GM18520 (cell line): ENCODE results near the gene CFAP47.
"Not testable (repeated sequence)": the region's sequence is repeated elsewhere in the genome, so short reads cannot be mapped to it uniquely, and the experiment has no call there.

ENCODE experiments used
- ATAC-seq: cut with Tn5 transposase; IDR thresholded peaks from one replicate; pipeline ENCODE4 v1.9.1; 2021; ENCODE audit not compliant: unreplicated experiment

The CFAP47 gene, protein sequence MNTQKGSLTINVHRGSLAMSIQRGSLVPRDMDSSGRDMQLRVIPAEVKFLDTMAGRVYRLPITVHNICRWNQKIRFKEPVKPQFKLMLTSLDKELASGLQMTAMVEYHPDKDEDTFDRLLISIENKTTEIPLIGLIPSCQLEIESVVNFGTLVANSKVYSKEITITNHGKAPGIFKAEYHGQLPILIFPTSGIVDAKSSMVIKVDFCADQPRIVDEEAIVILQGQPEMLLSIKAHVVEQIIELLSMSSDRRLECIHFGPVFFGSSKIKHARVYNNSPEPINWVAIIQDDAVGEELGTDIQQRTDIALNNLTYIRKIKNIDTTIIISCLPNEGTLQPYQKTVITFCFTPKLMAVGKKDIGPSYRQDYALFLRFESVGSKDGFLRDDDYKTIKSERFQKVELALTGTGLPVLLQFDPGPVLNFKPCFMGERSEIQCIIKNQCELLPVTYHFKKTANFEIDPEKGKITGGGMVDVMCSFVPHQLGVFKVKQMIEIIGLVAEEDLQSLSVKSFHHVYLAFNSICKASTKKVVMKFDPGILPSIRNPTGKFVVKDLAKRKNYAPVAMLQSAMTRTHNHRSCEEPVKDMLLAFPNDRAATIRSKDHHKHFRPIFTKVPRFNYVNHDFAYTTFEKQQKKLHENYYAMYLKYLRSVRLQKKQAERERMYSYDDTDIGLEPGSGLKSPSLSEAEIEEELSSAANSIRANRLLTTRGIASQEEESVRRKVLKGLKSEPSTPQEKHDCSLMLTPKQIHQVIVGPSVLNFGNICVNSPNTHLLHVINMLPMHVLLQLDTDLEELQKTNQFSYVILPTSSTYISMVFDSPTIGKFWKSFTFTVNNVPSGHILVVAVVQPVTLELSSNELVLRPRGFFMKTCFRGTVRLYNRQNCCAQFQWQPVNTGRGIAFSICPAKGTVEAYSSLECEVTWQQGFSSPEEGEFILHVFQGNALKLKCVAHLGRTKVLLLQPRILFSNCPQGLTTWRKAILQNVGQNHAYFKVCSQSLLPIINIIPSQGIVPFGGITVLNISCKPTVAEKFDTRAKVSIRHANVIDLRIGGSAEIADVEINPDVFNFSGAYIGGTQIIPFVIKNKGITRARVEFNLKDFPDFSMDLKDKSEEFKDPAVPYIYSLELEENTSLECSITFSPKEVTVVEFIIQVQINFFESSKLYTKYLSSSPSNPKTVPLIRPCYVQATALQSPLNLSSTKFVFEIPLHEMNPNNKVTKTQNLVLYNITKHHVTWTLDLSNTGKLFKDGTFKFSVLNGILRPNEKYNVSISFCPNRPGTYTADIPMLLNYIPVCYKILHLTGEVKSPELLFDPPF (N-terminal part only)

DNA sequence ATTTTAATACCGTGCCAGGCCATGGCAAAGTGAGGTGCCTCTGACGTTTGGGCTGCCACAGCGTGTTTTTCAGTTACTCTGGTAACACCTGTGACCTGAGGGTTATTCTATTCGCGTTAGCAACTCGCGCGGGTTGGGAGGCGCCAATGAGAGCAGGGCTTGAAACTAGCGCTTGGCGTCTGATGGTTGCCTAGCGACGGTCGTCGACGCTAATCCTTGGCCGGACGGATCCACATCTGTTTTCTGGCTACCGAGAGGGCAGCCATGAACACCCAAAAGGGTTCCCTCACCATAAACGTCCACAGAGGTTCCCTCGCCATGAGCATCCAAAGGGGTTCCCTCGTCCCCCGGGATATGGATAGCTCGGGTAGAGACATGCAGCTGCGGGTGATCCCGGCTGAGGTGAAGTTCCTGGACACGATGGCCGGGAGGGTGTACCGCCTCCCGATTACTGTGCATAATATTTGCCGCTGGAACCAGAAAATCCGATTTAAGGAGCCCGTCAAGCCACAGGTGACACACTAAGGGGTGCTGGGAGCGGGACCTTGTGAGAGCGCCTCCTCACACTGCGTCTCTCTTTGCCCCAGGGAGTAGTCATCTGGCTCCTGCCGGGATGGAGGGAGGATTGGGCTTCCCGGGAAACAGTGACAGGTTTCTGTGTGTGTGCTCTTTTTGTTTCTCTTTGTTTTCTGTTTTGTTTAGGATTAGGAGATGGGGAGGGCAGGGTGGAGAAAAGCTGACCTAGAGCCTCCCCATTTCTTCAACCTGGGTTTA lies at the start of gene CFAP47:
Gene CFAP47, plus strand, starts transcription at position 199 of the 774 bp plus-strand sequence. Its CDS starts 66 bp downstream, at position 265.
- no peak for ATAC-seq

- no peak for ATAC-seq
These were observed 38.9 kb upstream of the CFAP47 start for GRCh38 chrX:35880601-35881000.

GRCh38 chrX:35886135-35886534 lies 33.4 kb upstream of the CFAP47 start:
- no peak for ATAC-seq

DNA sequence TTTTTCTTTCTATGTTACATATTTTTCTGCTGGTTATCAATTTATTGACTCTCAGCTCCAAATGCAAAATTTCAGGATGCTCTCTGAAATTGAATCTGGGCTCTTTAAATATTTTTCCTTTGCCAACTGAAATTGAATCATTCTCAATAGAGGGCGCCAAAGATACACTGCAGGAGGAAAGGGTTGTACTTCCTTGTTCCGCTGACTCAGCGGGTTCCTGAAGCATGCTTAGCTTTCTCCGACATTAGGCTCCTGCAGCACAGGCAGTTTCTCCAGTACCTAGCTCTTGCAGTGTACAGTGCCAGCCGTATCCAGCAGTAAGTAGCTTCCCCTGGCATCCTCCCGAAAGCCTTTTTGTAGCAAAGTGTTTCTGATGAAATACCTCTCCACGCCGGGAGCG lies 28.8 kb upstream of the CFAP47 start:
- ATAC-seq = no peak

DNA sequence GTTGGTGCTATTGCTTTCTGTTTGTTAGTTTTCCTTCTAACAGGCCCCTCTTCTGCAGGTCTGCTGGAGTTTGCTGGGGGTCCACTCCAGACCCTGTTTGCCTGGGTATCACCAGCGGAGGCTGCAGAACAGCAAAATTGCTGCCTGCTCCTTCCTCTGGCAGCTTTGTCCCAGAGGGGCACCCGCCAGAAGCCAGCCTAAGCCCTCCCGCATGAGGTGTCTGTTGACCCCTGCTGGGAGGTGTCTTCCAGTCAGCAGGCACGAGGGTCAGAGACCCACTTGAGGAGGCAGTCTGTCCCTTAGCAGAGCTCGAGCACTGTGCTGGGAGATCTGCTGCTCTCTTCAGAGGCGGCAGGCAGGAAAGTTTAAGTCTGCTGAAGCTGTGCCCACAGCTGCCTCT lies 67.3 kb downstream of the CFAP47 start:
- ATAC-seq = not testable (repeated sequence)

DNA sequence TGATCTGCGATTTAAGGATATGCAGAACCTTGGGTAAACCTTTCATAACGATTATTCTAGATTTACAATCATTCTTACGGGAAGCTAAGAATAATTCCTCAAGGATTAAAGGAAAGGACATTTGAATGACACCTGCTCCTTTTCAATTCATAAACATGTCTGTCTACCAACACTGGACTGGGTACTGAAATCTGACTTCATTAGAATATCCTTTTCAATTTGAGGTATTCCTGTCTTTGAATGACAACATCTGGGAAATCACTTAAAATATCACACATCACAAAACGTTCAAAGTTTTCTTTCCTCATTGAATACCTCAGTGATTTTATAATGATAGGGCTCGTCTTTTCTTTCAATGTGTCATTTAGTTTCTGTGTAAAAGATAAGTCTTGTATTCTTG lies 87.7 kb downstream of the CFAP47 start:
- ATAC-seq = no peak

- no peak for ATAC-seq
These were observed 99.6 kb downstream of the CFAP47 start for GRCh38 chrX:36019125-36019524.

DNA sequence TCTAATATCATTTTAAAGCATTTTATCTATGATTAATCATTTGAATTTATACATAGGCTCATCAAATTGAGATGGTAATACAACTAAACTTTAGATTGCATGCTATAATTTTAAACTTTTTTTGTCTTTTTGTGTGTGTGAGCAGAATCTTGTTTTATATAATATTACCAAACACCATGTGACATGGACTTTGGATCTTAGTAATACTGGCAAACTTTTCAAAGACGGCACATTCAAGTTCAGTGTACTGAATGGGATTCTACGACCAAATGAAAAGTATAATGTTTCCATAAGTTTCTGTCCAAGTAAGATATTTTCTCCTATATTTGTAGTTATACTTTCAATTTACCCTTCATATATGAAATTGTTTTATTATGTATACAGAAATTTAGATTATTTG lies 116.0 kb downstream of the CFAP47 start:
- no peak for ATAC-seq

- no peak for ATAC-seq
These were observed 143.2 kb downstream of the CFAP47 start for GRCh38 chrX:36062778-36063177.

GRCh38 chrX:36071061-36071460 lies 151.5 kb downstream of the CFAP47 start:
- ATAC-seq = no peak

- ATAC-seq = not testable (repeated sequence)
These were observed 155.5 kb downstream of the CFAP47 start for GRCh38 chrX:36075009-36075408.

- no peak for ATAC-seq
These were observed 163.7 kb downstream of the CFAP47 start for GRCh38 chrX:36083256-36083655.

DNA sequence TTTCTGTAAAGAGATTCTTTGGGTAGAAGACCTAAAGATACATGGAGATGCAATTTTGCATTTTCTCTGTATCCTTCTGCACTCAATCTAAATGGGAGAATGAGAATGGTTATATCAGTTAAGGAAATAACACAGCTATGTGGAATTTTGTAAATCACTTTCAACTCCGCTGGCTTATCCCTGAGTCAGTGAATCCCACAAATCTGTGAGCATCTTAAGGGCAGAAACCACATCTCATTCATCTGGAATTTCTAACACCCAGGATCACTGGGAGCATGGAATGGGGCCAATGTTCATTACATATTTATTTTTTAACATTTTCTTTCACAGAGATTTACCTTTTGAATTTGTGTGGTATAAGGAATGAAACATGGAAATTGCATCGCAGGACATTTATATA lies 167.8 kb downstream of the CFAP47 start:
- ATAC-seq = no peak

DNA sequence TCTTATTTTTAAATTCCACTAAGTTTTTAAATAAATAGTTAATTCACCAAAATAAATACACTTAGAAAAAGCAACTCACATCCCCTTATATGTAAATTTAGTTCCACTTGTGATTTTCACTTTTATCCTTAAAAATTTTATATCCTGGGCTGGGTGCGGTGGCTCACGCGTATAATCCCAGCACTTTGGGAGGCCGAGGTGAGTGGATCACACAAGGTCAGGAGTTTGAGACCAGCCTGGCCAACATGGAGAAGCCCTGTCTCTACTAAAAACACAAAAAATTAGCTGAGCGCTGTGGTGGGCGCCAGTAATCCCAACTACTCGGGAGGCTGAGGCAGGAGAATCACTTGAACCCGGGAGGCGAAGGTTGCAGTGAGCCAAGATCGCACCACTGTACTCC lies 169.4 kb downstream of the CFAP47 start:
- not testable (repeated sequence) for ATAC-seq

- no peak for ATAC-seq
These were observed 182.9 kb downstream of the CFAP47 start for GRCh38 chrX:36102425-36102824.

- no peak for ATAC-seq
These were observed 196.7 kb downstream of the CFAP47 start for GRCh38 chrX:36116222-36116621.

DNA sequence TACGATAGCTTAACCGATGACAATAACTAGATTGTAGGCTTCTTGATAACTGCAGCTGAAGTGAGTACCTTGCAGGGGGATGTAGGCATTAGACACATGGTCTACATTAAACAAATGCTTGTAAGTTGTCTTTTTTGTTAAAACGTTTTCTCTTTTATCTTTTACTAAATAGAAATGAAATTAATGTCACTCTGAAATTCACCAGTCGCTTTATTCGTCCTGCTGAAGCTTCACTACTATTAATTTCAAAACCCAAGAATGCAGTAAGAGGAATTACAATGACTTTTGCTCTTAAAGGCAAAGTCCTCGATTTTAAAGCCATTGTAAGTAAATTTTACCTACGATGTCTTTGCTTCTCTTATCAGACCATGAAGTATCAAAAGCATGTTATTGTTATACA lies 239.7 kb downstream of the CFAP47 start:
- no peak for ATAC-seq

- ATAC-seq = no peak
These were observed 240.5 kb downstream of the CFAP47 start for GRCh38 chrX:36160081-36160480.

GRCh38 chrX:36198575-36198974 lies 279.0 kb downstream of the CFAP47 start:
- no peak for ATAC-seq

GRCh38 chrX:36199928-36200327 lies 280.4 kb downstream of the CFAP47 start:
- ATAC-seq = no peak
